NT2/D1 (cell line): ENCODE data around the gene TGFBR2.

ENCODE experiments used
- DNase-seq: peaks from one replicate; pipeline ENCODE4 v3.0.0-alpha.2; 2011; ENCODE audit warnings: low read depth, low spot score
- H3K27me3 ChIP-seq: 2 replicates; pipeline ENCODE4 v1.6.0; 2011; ENCODE audit warnings: mild to moderate bottlenecking; ENCODE audit not compliant: insufficient read length, insufficient read depth
- H3K36me3 ChIP-seq: 2 replicates; pipeline ENCODE4 v1.6.1; 2011; ENCODE audit warnings: mild to moderate bottlenecking, low read length, mixed read lengths; ENCODE audit not compliant: insufficient read depth, insufficient read length
- H3K4me1 ChIP-seq: 2 replicates; pipeline ENCODE4 v1.5.1; 2011; ENCODE audit not compliant: insufficient read depth, insufficient read length
- H3K4me3 ChIP-seq: 2 replicates; pipeline ENCODE4 v1.5.1; 2011; ENCODE audit warnings: low read depth; ENCODE audit not compliant: insufficient read length
- H3K9ac ChIP-seq: 2 replicates; pipeline ENCODE4 v1.6.0; 2011; ENCODE audit warnings: low read depth; ENCODE audit not compliant: insufficient read length
- H3K9me3 ChIP-seq: 2 replicates; pipeline ENCODE4 v1.5.1; 2011; ENCODE audit warnings: mild to moderate bottlenecking, low read length; ENCODE audit not compliant: insufficient read depth
- SUZ12 ChIP-seq: IDR thresholded peaks from 2 replicates; pipeline ENCODE4 v1.6.1; 2011; ENCODE audit not compliant: insufficient read length, insufficient read depth; ENCODE audit errors: extremely low read depth
- YY1 ChIP-seq: IDR thresholded peaks from 2 replicates; pipeline ENCODE4 v1.6.1; 2011; ENCODE audit not compliant: insufficient read length, insufficient read depth
- ZNF274 ChIP-seq: IDR thresholded peaks from 2 replicates; pipeline ENCODE4 v1.6.1; 2011; ENCODE audit warnings: mild to moderate bottlenecking, low read depth, low read length

Gene TGFBR2

GRCh38 chr3:30640851-30641250 lies 34.5 kb downstream of the TGFBR2 start:
- Histone ChIP-seq H3K36me3 (peaks cover 10% of the 10 kb centered on the region), H3K9ac (no peak overlapping the region), H3K4me1 (no peaks in the 10 kb centered on the region), H3K27me3 (no peaks in the 10 kb centered on the region), H3K9me3 (no peaks in the 10 kb centered on the region; the same call in 1 of the 2 replicates), H3K4me3 (no peak overlapping the region)
- TF ChIP-seq SUZ12 (no peak), ZNF274 (no peak), YY1 (no peak)
- no peak for DNase-seq

GRCh38 chr3:30641416-30642251 lies 35.2 kb downstream of the TGFBR2 start:
- peaks cover 10% of the 10 kb centered on the region for H3K36me3 ChIP-seq
- H3K27me3 ChIP-seq = no peaks in the 10 kb centered on the region
- H3K4me3 ChIP-seq = no peak overlapping the region
- no peaks in the 10 kb centered on the region; the same call in 1 of the 2 replicates for H3K9me3 ChIP-seq
- TF ChIP-seq ZNF274 = no peak
- H3K4me1 ChIP-seq = no peaks in the 10 kb centered on the region
- DNase-seq = no peak
- no peak overlapping the region for H3K9ac ChIP-seq

- Histone ChIP-seq H3K36me3 (peaks cover 19% of the 10 kb centered on the region), H3K4me1 (no peaks in the 10 kb centered on the region), H3K27me3 (no peaks in the 10 kb centered on the region), H3K4me3 (no peak overlapping the region), H3K9ac (no peak overlapping the region), H3K9me3 (no peaks in the 10 kb centered on the region; the same call in 1 of the 2 replicates)
- DNase-seq = no peak
- TF ChIP-seq ZNF274 (no peak), SUZ12 (no peak)
These were observed 36.5 kb downstream of the TGFBR2 start for GRCh38 chr3:30642849-30643361.

- TF ChIP-seq SUZ12 (no peak), ZNF274 (no peak), YY1 (no peak)
- no peak overlapping the region for H3K4me3 ChIP-seq
- no peak overlapping the region for H3K9ac ChIP-seq
- H3K9me3 ChIP-seq = no peaks in the 10 kb centered on the region
- H3K27me3 ChIP-seq = no peaks in the 10 kb centered on the region
- peaks cover 3% of the 10 kb centered on the region for H3K4me1 ChIP-seq
- DNase-seq = no peak
- H3K36me3 ChIP-seq = peaks cover 25% of the 10 kb centered on the region
These were observed 37.5 kb downstream of the TGFBR2 start for GRCh38 chr3:30643763-30644462.

GRCh38 chr3:30644615-30645014 lies 38.2 kb downstream of the TGFBR2 start:
- no peaks in the 10 kb centered on the region for H3K9me3 ChIP-seq

GRCh38 chr3:30645077-30645476 lies 38.7 kb downstream of the TGFBR2 start:
- no peaks in the 10 kb centered on the region for H3K9me3 ChIP-seq
- no peak overlapping the region for H3K4me3 ChIP-seq
- no peak for DNase-seq
- no peaks in the 10 kb centered on the region for H3K27me3 ChIP-seq
- H3K9ac ChIP-seq = no peak overlapping the region
- H3K4me1 ChIP-seq = peaks cover 4% of the 10 kb centered on the region
- no peak for TF ChIP-seq SUZ12
- TF ChIP-seq YY1 = no peak
- no peak for TF ChIP-seq ZNF274
- peaks cover 29% of the 10 kb centered on the region for H3K36me3 ChIP-seq

More at GRCh38 chr3:30644615-30645014, 38.2 kb downstream of the TGFBR2 start:
- H3K27me3 ChIP-seq = no peaks in the 10 kb centered on the region
- peaks cover 26% of the 10 kb centered on the region for H3K36me3 ChIP-seq
- peaks cover 4% of the 10 kb centered on the region for H3K4me1 ChIP-seq
- H3K4me3 ChIP-seq = no peak overlapping the region
- DNase-seq = no peak
- TF ChIP-seq ZNF274 (no peak), SUZ12 (no peak), YY1 (no peak)
- no peak overlapping the region for H3K9ac ChIP-seq
